ENCODE measurements around the gene MISP3. TPM values are rescaled to one million over a fixed set of nuclear protein-coding genes. Genes with fewer than 3 reads are reported as not detected.

The MISP3 gene
- total and polyA plus RNA-seq, 2 experiments from 2014 or later, result 1.9 to 2.4 TPM

DNA sequence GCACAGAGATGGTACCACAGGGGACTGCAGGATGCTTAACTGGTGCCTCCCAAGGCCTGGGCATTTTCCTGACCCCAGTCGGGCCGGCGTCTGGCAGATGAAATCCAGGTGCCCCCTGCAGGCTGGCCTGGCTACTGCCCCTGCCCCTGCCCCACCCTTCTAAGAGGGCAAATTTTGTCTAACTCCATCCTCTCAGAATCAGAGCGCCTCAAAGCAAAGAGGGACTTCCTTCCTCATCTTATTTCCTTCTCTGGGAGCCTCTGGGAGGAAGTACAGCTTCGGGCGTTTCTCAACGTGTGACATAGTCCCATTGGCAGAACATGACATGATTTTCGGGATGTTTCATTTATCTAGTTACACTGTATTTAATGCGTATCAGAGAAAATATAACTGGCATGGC is 42.3 kb downstream of the MISP3 start:
- H3K4me2 ChIP-seq, result no peak overlapping the region
- H3K27ac Mint-ChIP-seq, result no peak overlapping the region
- TF ChIP-seq, protein P1, sequence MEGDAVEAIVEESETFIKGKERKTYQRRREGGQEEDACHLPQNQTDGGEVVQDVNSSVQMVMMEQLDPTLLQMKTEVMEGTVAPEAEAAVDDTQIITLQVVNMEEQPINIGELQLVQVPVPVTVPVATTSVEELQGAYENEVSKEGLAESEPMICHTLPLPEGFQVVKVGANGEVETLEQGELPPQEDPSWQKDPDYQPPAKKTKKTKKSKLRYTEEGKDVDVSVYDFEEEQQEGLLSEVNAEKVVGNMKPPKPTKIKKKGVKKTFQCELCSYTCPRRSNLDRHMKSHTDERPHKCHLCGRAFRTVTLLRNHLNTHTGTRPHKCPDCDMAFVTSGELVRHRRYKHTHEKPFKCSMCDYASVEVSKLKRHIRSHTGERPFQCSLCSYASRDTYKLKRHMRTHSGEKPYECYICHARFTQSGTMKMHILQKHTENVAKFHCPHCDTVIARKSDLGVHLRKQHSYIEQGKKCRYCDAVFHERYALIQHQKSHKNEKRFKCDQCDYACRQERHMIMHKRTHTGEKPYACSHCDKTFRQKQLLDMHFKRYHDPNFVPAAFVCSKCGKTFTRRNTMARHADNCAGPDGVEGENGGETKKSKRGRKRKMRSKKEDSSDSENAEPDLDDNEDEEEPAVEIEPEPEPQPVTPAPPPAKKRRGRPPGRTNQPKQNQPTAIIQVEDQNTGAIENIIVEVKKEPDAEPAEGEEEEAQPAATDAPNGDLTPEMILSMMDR (conservative IDR thresholded peaks at IDR 0.05; ENCODE audit: low read depth in 2 of 2), result peak; percentile 66 to 68
- TF ChIP-seq STAT1 (IDR thresholded peaks at IDR 0.05; ENCODE audit: unreplicated experiment), result no peak
- TF ChIP-seq EZH2 (IDR thresholded peaks at IDR 0.05; ENCODE audit: low read depth, unreplicated experiment), result no peak
- TF ChIP-seq, protein P2, sequence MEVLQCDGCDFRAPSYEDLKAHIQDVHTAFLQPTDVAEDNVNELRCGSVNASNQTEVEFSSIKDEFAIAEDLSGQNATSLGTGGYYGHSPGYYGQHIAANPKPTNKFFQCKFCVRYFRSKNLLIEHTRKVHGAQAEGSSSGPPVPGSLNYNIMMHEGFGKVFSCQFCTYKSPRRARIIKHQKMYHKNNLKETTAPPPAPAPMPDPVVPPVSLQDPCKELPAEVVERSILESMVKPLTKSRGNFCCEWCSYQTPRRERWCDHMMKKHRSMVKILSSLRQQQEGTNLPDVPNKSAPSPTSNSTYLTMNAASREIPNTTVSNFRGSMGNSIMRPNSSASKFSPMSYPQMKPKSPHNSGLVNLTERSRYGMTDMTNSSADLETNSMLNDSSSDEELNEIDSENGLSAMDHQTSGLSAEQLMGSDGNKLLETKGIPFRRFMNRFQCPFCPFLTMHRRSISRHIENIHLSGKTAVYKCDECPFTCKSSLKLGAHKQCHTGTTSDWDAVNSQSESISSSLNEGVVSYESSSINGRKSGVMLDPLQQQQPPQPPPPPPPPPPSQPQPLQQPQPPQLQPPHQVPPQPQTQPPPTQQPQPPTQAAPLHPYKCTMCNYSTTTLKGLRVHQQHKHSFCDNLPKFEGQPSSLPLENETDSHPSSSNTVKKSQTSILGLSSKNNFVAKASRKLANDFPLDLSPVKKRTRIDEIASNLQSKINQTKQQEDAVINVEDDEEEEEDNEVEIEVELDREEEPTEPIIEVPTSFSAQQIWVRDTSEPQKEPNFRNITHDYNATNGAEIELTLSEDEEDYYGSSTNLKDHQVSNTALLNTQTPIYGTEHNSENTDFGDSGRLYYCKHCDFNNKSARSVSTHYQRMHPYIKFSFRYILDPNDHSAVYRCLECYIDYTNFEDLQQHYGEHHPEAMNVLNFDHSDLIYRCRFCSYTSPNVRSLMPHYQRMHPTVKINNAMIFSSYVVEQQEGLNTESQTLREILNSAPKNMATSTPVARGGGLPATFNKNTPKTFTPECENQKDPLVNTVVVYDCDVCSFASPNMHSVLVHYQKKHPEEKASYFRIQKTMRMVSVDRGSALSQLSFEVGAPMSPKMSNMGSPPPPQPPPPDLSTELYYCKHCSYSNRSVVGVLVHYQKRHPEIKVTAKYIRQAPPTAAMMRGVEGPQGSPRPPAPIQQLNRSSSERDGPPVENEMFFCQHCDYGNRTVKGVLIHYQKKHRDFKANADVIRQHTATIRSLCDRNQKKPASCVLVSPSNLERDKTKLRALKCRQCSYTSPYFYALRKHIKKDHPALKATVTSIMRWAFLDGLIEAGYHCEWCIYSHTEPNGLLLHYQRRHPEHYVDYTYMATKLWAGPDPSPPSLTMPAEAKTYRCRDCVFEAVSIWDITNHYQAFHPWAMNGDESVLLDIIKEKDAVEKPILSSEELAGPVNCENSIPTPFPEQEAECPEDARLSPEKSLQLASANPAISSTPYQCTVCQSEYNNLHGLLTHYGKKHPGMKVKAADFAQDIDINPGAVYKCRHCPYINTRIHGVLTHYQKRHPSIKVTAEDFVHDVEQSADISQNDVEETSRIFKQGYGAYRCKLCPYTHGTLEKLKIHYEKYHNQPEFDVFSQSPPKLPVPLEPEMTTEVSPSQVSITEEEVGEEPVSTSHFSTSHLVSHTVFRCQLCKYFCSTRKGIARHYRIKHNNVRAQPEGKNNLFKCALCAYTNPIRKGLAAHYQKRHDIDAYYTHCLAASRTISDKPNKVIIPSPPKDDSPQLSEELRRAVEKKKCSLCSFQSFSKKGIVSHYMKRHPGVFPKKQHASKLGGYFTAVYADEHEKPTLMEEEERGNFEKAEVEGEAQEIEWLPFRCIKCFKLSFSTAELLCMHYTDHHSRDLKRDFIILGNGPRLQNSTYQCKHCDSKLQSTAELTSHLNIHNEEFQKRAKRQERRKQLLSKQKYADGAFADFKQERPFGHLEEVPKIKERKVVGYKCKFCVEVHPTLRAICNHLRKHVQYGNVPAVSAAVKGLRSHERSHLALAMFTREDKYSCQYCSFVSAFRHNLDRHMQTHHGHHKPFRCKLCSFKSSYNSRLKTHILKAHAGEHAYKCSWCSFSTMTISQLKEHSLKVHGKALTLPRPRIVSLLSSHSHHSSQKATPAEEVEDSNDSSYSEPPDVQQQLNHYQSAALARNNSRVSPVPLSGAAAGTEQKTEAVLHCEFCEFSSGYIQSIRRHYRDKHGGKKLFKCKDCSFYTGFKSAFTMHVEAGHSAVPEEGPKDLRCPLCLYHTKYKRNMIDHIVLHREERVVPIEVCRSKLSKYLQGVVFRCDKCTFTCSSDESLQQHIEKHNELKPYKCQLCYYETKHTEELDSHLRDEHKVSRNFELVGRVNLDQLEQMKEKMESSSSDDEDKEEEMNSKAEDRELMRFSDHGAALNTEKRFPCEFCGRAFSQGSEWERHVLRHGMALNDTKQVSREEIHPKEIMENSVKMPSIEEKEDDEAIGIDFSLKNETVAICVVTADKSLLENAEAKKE (CRISPR knock-in tag; IDR thresholded peaks at IDR 0.05), result no peak
- TF ChIP-seq, protein P3, sequence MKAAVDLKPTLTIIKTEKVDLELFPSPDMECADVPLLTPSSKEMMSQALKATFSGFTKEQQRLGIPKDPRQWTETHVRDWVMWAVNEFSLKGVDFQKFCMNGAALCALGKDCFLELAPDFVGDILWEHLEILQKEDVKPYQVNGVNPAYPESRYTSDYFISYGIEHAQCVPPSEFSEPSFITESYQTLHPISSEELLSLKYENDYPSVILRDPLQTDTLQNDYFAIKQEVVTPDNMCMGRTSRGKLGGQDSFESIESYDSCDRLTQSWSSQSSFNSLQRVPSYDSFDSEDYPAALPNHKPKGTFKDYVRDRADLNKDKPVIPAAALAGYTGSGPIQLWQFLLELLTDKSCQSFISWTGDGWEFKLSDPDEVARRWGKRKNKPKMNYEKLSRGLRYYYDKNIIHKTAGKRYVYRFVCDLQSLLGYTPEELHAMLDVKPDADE (IDR thresholded peaks at IDR 0.05), result no peak
- no peak for TF ChIP-seq POLR2AphosphoS5 (IDR thresholded peaks at IDR 0.05; ENCODE audit: low read depth)
- no peaks in the 10 kb centered on the region; the same call in 2 of the 3 replicates for H3K9me3 Mint-ChIP-seq
- DNase-seq (ENCODE audit: low spot score) (peak; percentile 77), ATAC-seq (peak; percentile 8)
- peaks cover 25% of the 10 kb centered on the region for H3F3A ChIP-seq (replicated peaks; ENCODE audit: low read depth)
- H3K4me1 ChIP-seq (ENCODE audit: insufficient read depth), result peaks cover 51% of the 10 kb centered on the region
- peaks cover 46% of the 10 kb centered on the region for H3K4me1 Mint-ChIP-seq
- H3K36me3 Mint-ChIP-seq (ENCODE audit: low read depth), result peaks cover 4% of the 10 kb centered on the region; the same call in 2 of the 3 replicates
- H4K20me1 ChIP-seq (replicated peaks; ENCODE audit: insufficient read depth), result peaks cover 11% of the 10 kb centered on the region
- no peak overlapping the region for H2AFZ ChIP-seq
- H3K9me2 ChIP-seq (ENCODE audit: insufficient read depth), result no peaks in the 10 kb centered on the region
- no peaks in the 10 kb centered on the region for H3K27me3 ChIP-seq (ENCODE audit: insufficient read depth)
- peaks cover 17% of the 10 kb centered on the region for H3K79me2 ChIP-seq (replicated peaks; ENCODE audit: insufficient read depth)
- H3K4me3 Mint-ChIP-seq, result no peak overlapping the region
- H3K36me3 ChIP-seq (ENCODE audit: insufficient read depth), result no peaks in the 10 kb centered on the region; the same call in 1 of the 2 replicates
- H3K4me3 ChIP-seq, result no peak overlapping the region
- H3K27me3 Mint-ChIP-seq (ENCODE audit: insufficient read depth, low read depth, poor library complexity), result peaks cover 14% of the 10 kb centered on the region
- H3K27ac ChIP-seq (ENCODE audit: low read depth), result no peak overlapping the region

Measured in GM23338 (cell line).